Right cardiac atrium (tissue), 5 donors: ENCODE measurements around the gene IGF1R. TPM values are rescaled to one million over a fixed set of nuclear protein-coding genes. Genes with fewer than 3 reads are reported as not detected.

Experiments used
- ATAC-seq, 2 donors: fragments of 200-7000 bp; cut with Tn5 transposase; one replicate each; pipeline versions ENCODE4 v1.8.0 to v1.9.1; 2020; ENCODE audit warnings: moderate library complexity in 2 of 2, mild to moderate bottlenecking in 1 of 2
- DNase-seq, 3 donors: peaks; one replicate each; pipeline ENCODE4 v3.0.0-alpha.2; 2020
- H3K27ac ChIP-seq: one replicate; pipeline ENCODE4 v1.5.1; 2013; ENCODE audit warnings: mild to moderate bottlenecking, low read length, control low read depth, moderate library complexity
- H3K27me3 ChIP-seq: one replicate; pipeline ENCODE4 v1.6.1; 2013; ENCODE audit not compliant: control insufficient read depth, insufficient read depth
- H3K4me1 ChIP-seq: one replicate; pipeline ENCODE4 v1.6.1; 2013; ENCODE audit warnings: low read length; ENCODE audit not compliant: control insufficient read depth, insufficient read depth
- H3K4me3 ChIP-seq: one replicate; pipeline ENCODE4 v1.5.1; 2013; ENCODE audit warnings: low read length, control low read depth
- H3K9me3 ChIP-seq: one replicate; pipeline ENCODE4 v1.6.1; 2013; ENCODE audit warnings: low read length; ENCODE audit not compliant: control insufficient read depth
- WGBS: extraction: QIAGEN DNeasy Blood & Tissue Kit; methylation state at CpG from one replicate; pipeline ENCODE4 v1.1.7; 2013; 5-methylcytosine and 5-hydroxymethylcytosine counted together
- intact Hi-C, 4 donors: fragments of 100-400 bp; cut with DNase I; formaldehyde crosslinking; loops; one replicate each; pipeline versions ENCODE4 v1.11.0 to v1.14.0; 2022 to 2023
- polyA plus RNA-seq: library from polyadenylated mRNA; stranded (reverse); fragments of 200-250 nt; gene quantifications from one replicate; pipeline ENCODE4 v1.2.3, GENCODE V29; 2013
- total RNA-seq, 4 donors: library from RNA; stranded (reverse); fragmentation: NEBNext Ultra II Directional; extraction: Animal tissue kit (Norgen Biotek cat#: 25700); gene quantifications; one replicate each; pipeline ENCODE4 v1.2.1, GENCODE V29; 2021
- donor health status: healthy with polysubstance abuse.
- donor health status: DM: no; HTN: yes; CAD: no.
- donor health status: DM: no; HTN: no; CAD: no.
- donor health status: DM: no; HTN: yes; CAD: no; lungs with severe emphysema.
- donor health status: DM: yes; HTN: yes; CAD: no.

The IGF1R gene
- total and polyA plus RNA-seq, 5 donors: 9.0 to 52.3 (median 34.4) TPM

DNA sequence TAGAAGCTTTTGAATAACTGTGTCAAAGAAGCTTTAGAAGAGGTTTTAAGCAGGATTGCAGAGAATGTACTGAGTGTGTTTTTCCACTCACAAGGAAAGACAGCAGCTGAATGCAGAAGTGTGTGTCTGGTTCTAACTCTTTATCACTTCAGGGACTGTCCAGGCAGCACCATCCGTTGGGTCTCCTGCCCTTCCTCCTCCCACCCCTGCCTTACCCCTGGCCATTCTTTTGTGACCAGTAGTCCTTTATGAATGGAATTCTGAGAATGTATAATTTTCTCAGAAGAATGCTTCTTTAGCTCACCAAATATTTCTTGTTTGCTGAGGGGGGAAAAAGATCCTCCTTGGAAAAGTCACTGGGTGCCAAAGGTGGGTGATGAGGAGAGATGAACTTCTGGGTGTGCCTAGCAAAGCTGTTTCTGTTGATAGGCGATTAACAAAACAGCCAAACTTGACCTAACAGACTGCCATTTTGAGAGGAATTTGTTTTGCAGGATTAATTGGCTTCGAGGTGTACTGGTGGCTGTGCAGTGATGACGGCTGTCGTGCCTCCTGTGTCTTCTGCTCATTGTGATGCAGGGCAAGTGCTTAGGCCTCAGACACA lies 70.9 kb downstream of the IGF1R start:
- peaks cover 29% of the 10 kb centered on the region for H3K4me1 ChIP-seq
- DNase-seq (no peak), ATAC-seq (no peak)
- intact Hi-C loops: no loop called here
- no peaks in the 10 kb centered on the region for H3K9me3 ChIP-seq
- H3K27me3 ChIP-seq: no peaks in the 10 kb centered on the region
- H3K27ac ChIP-seq: peak overlapping the region; percentile 75
- no peak overlapping the region for H3K4me3 ChIP-seq
- 55% methylated on average over 5 of the region's 5 CpGs for WGBS

DNA sequence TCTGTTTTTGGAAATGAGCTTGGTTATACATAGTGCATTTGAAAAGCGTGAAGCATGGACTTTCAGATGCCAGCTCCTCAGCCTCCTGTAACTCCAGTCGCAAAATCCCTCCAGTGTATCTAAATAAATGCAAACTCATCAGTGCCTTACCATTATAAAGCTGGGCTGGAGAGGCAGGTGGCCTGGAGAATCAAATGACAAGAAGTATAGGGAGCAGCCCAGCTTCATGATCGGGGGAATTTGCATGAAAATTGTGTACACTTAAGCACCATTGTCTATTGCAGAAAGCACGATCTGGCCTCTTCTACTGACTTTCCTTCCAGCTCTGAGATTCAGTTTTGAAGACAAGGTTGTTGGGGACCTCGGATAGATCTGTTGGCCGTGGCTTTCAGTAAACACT lies 71.7 kb downstream of the IGF1R start:
- H3K9me3 ChIP-seq: no peaks in the 10 kb centered on the region
- peaks cover 29% of the 10 kb centered on the region for H3K4me1 ChIP-seq
- H3K4me3 ChIP-seq: no peak overlapping the region
- intact Hi-C loops: loop anchor here in 1 of 4 donors (10.0 kb wide), 1 partner anchor 65 kb away; no protein-coding TSS in a partner anchor
- WGBS: 91% methylated on average over 6 of the region's 6 CpGs
- H3K27ac ChIP-seq: peak overlapping the region; percentile 17
- no peak for ATAC-seq
- H3K27me3 ChIP-seq: no peaks in the 10 kb centered on the region
- DNase-seq: no peak

DNA sequence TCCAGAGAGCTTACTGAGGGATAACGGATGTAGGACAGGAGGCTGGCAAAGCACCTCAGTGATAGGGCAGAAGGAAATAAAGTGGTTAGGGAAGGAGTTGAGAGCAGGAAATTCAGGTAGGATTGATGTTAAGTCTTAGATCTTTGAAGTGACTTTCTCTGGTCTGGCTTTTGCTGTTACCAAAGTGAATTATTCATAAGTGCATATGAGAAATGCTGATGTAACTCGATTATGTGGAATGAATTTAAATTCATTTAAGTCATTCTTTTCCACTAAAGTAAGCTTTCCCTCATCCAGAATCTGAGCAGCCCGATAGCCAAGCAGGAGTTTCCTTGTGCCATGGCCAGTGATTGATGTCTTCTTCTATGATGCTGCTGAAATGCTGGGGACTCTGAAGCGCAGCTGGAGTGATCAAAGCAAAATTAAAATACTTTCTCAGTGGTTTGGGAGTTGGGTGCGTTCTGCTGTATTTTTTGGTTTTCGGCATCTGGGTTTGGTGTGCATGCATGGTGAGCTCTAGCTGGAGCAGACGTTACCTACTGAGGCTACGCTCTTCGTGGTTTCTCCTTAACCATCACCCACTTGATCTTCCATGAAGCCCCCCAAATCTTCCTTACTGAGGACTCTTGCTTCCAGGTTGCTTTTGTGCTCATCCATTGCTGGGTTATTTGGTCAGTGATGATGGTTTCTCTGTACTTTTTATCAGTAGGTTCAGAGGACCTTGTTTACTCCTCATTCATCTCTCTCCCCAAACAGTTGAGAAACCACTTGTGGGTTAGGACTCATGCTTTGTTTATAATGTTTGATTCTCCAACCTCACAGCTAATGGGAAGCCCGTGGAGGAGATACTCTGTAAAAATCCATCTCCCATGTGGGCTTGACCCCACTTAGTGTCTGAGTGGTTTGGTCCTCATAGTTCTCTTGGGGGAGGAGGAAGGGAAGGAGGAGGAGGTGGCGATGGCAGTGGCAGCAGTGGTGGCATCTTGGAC lies 72.5 kb downstream of the IGF1R start:
- Histone ChIP-seq H3K4me1 (peaks cover 29% of the 10 kb centered on the region), H3K9me3 (no peaks in the 10 kb centered on the region), H3K27ac (peak overlapping the region; percentile 17), H3K27me3 (no peaks in the 10 kb centered on the region), H3K4me3 (no peak overlapping the region)
- intact Hi-C loops: loop anchor here in 1 of 4 donors (10.0 kb wide), 1 partner anchor 66 kb away; no protein-coding TSS in a partner anchor
- ATAC-seq: no peak
- WGBS: 91% methylated on average over 11 of the region's 11 CpGs
- no peak for DNase-seq

DNA sequence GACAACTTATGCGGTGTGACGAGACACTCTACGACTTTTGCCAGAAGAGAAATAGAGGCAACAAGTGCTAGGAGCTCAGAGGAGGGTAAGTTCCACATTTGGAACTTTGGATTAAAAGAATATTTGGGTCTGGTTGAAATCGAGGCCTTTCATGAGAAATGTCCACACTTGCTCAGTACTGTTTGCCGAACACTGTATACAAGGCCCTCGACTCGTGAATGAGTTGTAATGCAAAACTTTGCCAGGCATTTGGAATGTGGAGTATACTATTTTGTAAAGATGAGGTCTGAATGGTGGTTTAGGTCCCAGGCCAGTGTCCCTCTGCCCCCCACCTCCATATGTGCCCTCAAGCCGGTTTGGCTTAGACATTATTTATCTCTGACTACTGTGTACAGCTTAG lies 73.9 kb downstream of the IGF1R start:
- intact Hi-C loops: loop anchor here in 1 of 4 donors (10.0 kb wide), 1 partner anchor 67 kb away; no protein-coding TSS in a partner anchor
- no peak for ATAC-seq
- WGBS: 77% methylated on average over 8 of the region's 8 CpGs
- no peak for DNase-seq
- Histone ChIP-seq H3K27me3 (no peaks in the 10 kb centered on the region), H3K9me3 (no peaks in the 10 kb centered on the region), H3K4me3 (no peak overlapping the region), H3K4me1 (peaks cover 30% of the 10 kb centered on the region), H3K27ac (peak overlapping the region; percentile 79)

DNA sequence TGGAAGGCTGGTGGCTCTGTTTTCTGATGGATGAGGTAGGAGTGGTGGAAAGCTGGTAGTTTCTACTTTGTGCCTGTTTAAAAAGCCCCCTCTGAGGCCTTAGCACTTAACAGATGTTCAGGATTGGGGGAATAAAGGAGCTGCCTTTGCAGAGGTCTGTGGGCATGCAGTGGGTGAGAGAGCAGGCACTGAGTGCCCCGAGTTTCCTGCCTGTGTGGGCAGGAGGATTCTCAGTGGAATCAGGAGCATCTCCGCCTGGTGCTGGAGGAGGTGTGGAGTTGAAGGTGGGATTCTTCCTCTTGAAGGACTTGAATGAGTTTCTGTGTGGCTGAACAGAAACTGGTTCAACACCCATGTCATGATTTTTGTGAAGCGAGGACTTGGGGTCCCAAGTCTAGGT lies 74.3 kb downstream of the IGF1R start:
- 85% methylated on average over 3 of the region's 3 CpGs for WGBS

DNA sequence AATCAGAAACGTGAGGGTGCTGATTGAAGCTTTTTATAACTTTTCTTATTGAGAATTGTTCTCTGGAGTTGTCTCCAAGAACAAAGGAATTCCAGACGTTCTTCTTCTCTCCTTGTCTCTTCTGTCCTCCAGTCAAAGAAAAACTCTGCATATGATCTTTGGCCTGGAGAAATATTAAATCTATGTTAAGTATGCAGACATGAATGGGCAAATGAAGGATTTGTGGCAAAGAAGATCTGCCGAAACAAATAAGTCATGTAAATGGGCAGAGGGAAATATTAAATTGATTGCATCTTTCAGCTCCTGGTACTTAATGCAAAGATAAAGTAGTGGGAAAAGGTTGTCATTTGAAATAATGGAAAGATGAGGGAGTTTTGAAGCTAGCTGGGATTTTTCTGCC lies 74.9 kb downstream of the IGF1R start:
- 60% methylated on average over 3 of the region's 3 CpGs for WGBS
- Histone ChIP-seq H3K27me3 (no peaks in the 10 kb centered on the region), H3K27ac (no peak overlapping the region), H3K4me3 (no peak overlapping the region), H3K4me1 (peaks cover 29% of the 10 kb centered on the region), H3K9me3 (no peaks in the 10 kb centered on the region)
- no peak for DNase-seq
- ATAC-seq: no peak
- intact Hi-C loops: loop anchor here in 1 of 4 donors (10.0 kb wide), 1 partner anchor 68 kb away; no protein-coding TSS in a partner anchor

More for the DNA sequence above, 74.3 kb downstream of the IGF1R start:
- DNase-seq (no peak), ATAC-seq (no peak)
- Histone ChIP-seq H3K4me1 (peaks cover 32% of the 10 kb centered on the region), H3K27ac (peak overlapping the region; percentile 79), H3K27me3 (no peaks in the 10 kb centered on the region), H3K4me3 (no peak overlapping the region), H3K9me3 (no peaks in the 10 kb centered on the region)
- intact Hi-C loops: loop anchor here in 1 of 4 donors (10.0 kb wide), 1 partner anchor 68 kb away; no protein-coding TSS in a partner anchor

DNA sequence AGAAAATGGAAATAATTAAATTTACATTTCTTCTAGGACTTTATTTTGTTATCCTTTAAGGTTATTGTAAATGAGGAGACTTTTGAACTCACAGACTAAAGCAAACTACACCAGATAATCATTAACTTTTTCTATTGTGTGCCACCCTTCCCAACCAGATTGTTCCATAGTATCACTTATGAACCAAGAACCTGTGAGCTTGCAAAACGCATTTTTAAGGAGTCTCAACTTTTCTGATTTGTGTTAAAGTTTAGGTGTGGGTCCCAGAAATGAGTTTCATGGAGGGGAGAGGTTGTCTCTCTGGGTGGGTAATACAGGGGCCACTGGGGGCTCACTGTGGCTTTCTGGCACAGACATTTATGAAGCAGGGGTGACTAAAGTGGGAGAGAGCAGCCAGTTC lies 75.7 kb downstream of the IGF1R start:
- H3K9me3 ChIP-seq: no peaks in the 10 kb centered on the region
- peaks cover 32% of the 10 kb centered on the region for H3K4me1 ChIP-seq
- H3K4me3 ChIP-seq: no peak overlapping the region
- intact Hi-C loops: loop anchor here in 1 of 4 donors (10.0 kb wide), 1 partner anchor 69 kb away; no protein-coding TSS in a partner anchor
- no peak for DNase-seq
- no peaks in the 10 kb centered on the region for H3K27me3 ChIP-seq
- WGBS: 92% methylated on average over 1 of the region's 1 CpG
- H3K27ac ChIP-seq: no peak overlapping the region
- ATAC-seq: no peak

DNA sequence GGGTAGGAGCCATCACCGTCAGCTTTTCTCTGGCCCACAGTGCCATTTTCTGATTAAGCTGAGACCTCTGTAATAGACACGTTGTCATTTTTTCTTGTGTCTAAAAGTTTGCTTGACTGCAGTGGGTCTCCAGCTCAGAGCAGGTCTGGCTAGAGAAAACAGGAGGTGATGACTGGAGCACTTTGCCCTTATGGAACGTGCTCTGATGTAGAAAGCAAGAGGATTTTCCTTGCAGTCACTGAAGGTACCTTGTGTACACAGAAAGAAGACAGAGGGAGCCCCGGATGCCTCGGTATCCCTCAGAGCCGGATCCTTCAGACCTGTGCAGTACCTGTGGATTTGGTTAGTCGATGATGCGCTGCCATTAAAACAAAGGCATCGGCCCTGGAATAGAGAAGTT lies 76.2 kb downstream of the IGF1R start:
- peaks cover 29% of the 10 kb centered on the region for H3K4me1 ChIP-seq
- DNase-seq (no peak), ATAC-seq (no peak)
- H3K27me3 ChIP-seq: no peaks in the 10 kb centered on the region
- intact Hi-C loops: loop anchor here in 1 of 4 donors (10.0 kb wide), 1 partner anchor 70 kb away; no protein-coding TSS in a partner anchor
- peak overlapping the region; percentile 20 for H3K27ac ChIP-seq
- H3K4me3 ChIP-seq: no peak overlapping the region
- WGBS: 84% methylated on average over 9 of the region's 9 CpGs
- H3K9me3 ChIP-seq: no peaks in the 10 kb centered on the region

DNA sequence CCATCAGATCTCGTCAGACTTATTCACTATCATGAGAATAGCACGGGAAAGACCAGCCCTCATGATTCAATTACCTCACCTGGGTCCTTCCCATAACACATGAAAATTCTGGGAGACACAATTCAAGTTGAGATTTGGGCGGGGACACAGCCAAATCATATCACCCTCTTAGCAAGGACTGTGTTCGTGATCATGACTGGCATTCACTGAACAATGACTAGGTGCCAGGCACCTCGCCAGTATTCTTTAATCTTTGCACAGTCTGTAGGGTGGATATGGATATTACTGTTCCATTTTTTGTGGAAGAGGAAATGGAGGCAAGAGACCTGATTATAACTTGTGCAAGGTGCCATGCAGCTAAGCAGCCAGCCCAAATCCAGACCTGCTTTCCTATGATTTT lies 77.5 kb downstream of the IGF1R start:
- H3K27ac ChIP-seq: no peak overlapping the region
- ATAC-seq: no peak
- 86% methylated on average over 5 of the region's 5 CpGs for WGBS
- peaks cover 29% of the 10 kb centered on the region for H3K4me1 ChIP-seq
- DNase-seq: no peak
- no peaks in the 10 kb centered on the region for H3K27me3 ChIP-seq
- intact Hi-C loops: loop anchor here in 1 of 4 donors (10.0 kb wide), 1 partner anchor 71 kb away; no protein-coding TSS in a partner anchor
- no peak overlapping the region for H3K4me3 ChIP-seq
- H3K9me3 ChIP-seq: no peaks in the 10 kb centered on the region

DNA sequence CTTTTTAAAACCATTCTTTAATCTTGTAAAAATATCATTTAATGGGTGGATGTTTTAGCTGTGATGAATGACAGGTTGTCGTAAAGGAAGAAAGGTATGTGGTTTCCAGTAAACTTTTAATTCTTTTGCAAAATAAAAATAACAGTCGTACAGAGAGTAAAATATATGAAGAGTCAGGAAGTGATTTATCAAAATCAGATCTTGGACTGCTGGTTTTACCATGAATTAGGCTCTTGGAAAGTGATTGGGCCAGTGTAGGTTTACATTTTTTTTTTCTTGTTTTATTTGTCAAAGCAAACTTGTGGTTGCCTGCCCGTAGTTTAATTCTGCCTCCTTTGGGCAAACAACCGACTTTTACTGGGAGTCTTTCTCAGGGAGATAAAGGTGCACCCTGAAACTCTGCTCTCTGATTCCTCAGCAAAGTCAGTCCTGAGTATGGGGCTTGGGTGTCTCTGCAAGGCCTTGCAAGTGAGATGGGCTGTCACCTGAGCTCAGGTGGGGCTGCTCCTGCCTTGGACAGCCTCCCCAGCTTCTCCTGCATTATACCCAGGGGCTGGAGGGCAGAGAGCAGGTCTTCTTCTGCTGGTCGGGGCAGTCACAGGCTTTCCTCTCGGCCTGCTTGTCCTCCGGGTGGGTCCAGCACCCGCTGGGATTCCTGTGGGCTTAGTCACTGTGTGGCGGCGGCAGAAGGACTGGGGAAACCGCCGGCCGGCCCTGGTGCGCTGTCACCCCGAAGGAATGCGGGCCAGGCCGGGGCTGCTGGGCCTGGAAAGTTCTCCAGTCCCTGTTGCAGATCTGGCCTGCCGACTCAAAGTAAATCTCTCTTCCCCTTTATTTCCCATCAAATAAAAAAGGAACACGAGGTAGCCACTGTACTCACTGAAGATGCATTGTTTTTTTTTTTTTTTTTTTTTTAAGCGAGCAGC lies 79.0 kb downstream of the IGF1R start:
- Histone ChIP-seq H3K9me3 (no peaks in the 10 kb centered on the region), H3K27me3 (no peaks in the 10 kb centered on the region), H3K27ac (peak overlapping the region; percentile 98), H3K4me3 (no peak overlapping the region), H3K4me1 (peaks cover 35% of the 10 kb centered on the region)
- WGBS: 21% methylated on average over 20 of the region's 20 CpGs
- peak; percentile 93 to 94 (median 93) for DNase-seq
- ATAC-seq: peak; percentile 95 to 97
- intact Hi-C loops: loop anchor here in 1 of 4 donors (10.0 kb wide), 1 partner anchor 73 kb away; no protein-coding TSS in a partner anchor
